ENCODE results near the gene AGO4. TPM values are rescaled to one million over a fixed set of nuclear protein-coding genes. Genes with fewer than 3 reads are reported as not detected.

AGO4 gene
- total and polyA plus RNA-seq, 2 of the 8 experiments (the other 6 are each of a cell fraction or from before 2014, with no cell fraction given): 5.5 to 7.7 TPM

GRCh38 chr1:35788139-35788538 lies 19.7 kb upstream of the AGO4 start:
- H2BK5ac ChIP-seq (ENCODE audit: low read depth, low read length): no peak overlapping the region
- CTCF ChIA-PET (ENCODE audit: partially characterized antibody): interaction anchor here (1.2 to 1.7 kb wide), 2 partner anchors 11 to 219 kb away, joined by 3 to 4 read pairs; no protein-coding TSS in a partner anchor
- no peak overlapping the region for H3K4me3 ChIP-seq (ENCODE audit: extremely low read depth in 1 of 4, insufficient read depth in 2 of 4, low read depth in 3 of 4, low read length in 4 of 4)
- no peak overlapping the region for H4K8ac ChIP-seq (ENCODE audit: extremely low read depth, insufficient read depth, low read length)
- no peaks in the 10 kb centered on the region for H3K79me2 ChIP-seq (ENCODE audit: control insufficient read depth in 1 of 2, insufficient read depth in 2 of 2, low read length in 2 of 2)
- H2AK5ac ChIP-seq (ENCODE audit: low read depth, low read length): no peak overlapping the region
- H3K9ac ChIP-seq (replicated peaks in 1 of 4; ENCODE audit: extremely low read depth in 1 of 4, low read depth in 3 of 4, low read length in 3 of 4): no peak overlapping the region
- no peak overlapping the region for H2AFZ ChIP-seq (ENCODE audit: low read length)
- no peak overlapping the region for H2BK120ac ChIP-seq (replicated peaks; ENCODE audit: low read depth, low read length)
- no peaks in the 10 kb centered on the region for H3K4me1 ChIP-seq (replicated peaks in 1 of 4; ENCODE audit: control insufficient read depth in 3 of 4, insufficient read depth in 4 of 4, low read length in 3 of 4)
- H4K91ac ChIP-seq (replicated peaks; ENCODE audit: insufficient read length, low read length): no peak overlapping the region
- no peaks in the 10 kb centered on the region for H3K79me1 ChIP-seq (ENCODE audit: low read depth, low read length)
- H3K27me3 ChIP-seq (replicated peaks in 1 of 4; ENCODE audit: control insufficient read depth in 3 of 4, extremely low read depth in 1 of 4, insufficient read depth in 3 of 4, low read length in 3 of 4): no peaks in the 10 kb centered on the region; a peak in 1 of 7 replicates
- no peak overlapping the region for H3K4me2 ChIP-seq (ENCODE audit: insufficient read depth in 1 of 2, low read depth in 2 of 2, low read length in 2 of 2)
- no peak overlapping the region for H3K23ac ChIP-seq (ENCODE audit: insufficient read length)
- FAIRE-seq (no peak), DNase-seq (ENCODE audit: low read depth in 1 of 2, low spot score in 2 of 2) (peak in 1 of 2 experiments; percentile 4)
- no peaks in the 10 kb centered on the region for H3K23me2 ChIP-seq (ENCODE audit: low read depth, low read length)
- no peak overlapping the region for H3K56ac ChIP-seq (replicated peaks; ENCODE audit: insufficient read length, low read depth, low read length)
- H3K18ac ChIP-seq (ENCODE audit: extremely low read depth, low read length): no peak overlapping the region
- no peaks in the 10 kb centered on the region for H3K9me3 ChIP-seq (ENCODE audit: insufficient read depth in 2 of 2, low read depth in 1 of 2, low read length in 1 of 2)
- no peak overlapping the region for H3K27ac ChIP-seq (ENCODE audit: low read depth, low read length)
- no peaks in the 10 kb centered on the region for H3K36me3 ChIP-seq (ENCODE audit: control insufficient read depth in 2 of 4, insufficient read depth in 4 of 4, low read length in 3 of 4)
- no peak overlapping the region for H2BK20ac ChIP-seq (ENCODE audit: low read length)
- H4K5ac ChIP-seq (ENCODE audit: insufficient read length, low read depth, low read length): no peak overlapping the region
- H2BK12ac ChIP-seq (ENCODE audit: low read depth, low read length): no peak overlapping the region
- WGBS, 2 experiments (ENCODE audit: extremely low coverage in 1 of 2, insufficient coverage in 1 of 2, insufficient read length in 1 of 2, insufficient replicate concordance in 2 of 2, low coverage in 1 of 2, low lambda C conversion rate in 2 of 2, missing lambda C conversion rate in 1 of 2): 88% methylated on average over 3 of the region's 3 CpGs; no CpG with 5 or more reads in 1 of the 2 experiments
- POLR2A ChIA-PET (ENCODE audit: partially characterized antibody): no interaction called here
- no peaks in the 10 kb centered on the region for H4K20me1 ChIP-seq (replicated peaks in 1 of 2; ENCODE audit: control insufficient read depth in 1 of 2, insufficient read depth in 2 of 2, low read length in 2 of 2)
- H2BK15ac ChIP-seq (ENCODE audit: low read length): no peak overlapping the region
- no peak overlapping the region for H3K14ac ChIP-seq (ENCODE audit: insufficient read length)
- no peak overlapping the region for H3K4ac ChIP-seq (replicated peaks; ENCODE audit: insufficient read length, low read depth, low read length)
- TF ChIP-seq CHD1 (IDR thresholded peaks at IDR 0.05; ENCODE audit: low read depth, low read length) (no peak), EZH2 (IDR thresholded peaks at IDR 0.05; ENCODE audit: low read depth, low read length, severe bottlenecking) (no peak), SP1 (IDR thresholded peaks at IDR 0.05; ENCODE audit: low read depth, low read length) (no peak), ZNF274 (IDR thresholded peaks at IDR 0.05; ENCODE audit: borderline replicate concordance, extremely low read depth, low read length) (no peak), MAFK (IDR thresholded peaks at IDR 0.05; ENCODE audit: low read depth, low read length) (no peak), MAX (IDR thresholded peaks at IDR 0.05) (no peak), KDM1A (IDR thresholded peaks at IDR 0.05; ENCODE audit: borderline replicate concordance, low read length) (no peak), SP2 (IDR thresholded peaks at IDR 0.05; ENCODE audit: low read length) (no peak), ASH2L (IDR thresholded peaks at IDR 0.05; ENCODE audit: low read length) (no peak), SP4 (IDR thresholded peaks at IDR 0.05; ENCODE audit: low read length) (no peak), CREB1 (IDR thresholded peaks at IDR 0.05) (no peak), USF2 (IDR thresholded peaks at IDR 0.05; ENCODE audit: low read length) (no peak), KDM4A (IDR thresholded peaks at IDR 0.05; ENCODE audit: low read depth, low read length, severe bottlenecking) (no peak)
- TF ChIP-seq, protein P1, sequence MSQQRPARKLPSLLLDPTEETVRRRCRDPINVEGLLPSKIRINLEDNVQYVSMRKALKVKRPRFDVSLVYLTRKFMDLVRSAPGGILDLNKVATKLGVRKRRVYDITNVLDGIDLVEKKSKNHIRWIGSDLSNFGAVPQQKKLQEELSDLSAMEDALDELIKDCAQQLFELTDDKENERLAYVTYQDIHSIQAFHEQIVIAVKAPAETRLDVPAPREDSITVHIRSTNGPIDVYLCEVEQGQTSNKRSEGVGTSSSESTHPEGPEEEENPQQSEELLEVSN (IDR thresholded peaks at IDR 0.05): no peak

Data from H1 (cell line).